GM12864 (cell line): ENCODE results near the gene SEMA5A.

Source experiments
- DNase-seq: peaks from one replicate; pipeline ENCODE4 v3.0.0-alpha.2; 2011; ENCODE audit warnings: low read depth
- H3K4me3 ChIP-seq: 2 replicates; pipeline ENCODE4 v1.5.1; 2011; ENCODE audit warnings: mild to moderate bottlenecking, low read depth, low read length, control low read depth
- TF ChIP-seq, protein P1 (sequence below): IDR thresholded peaks from 2 replicates; pipeline ENCODE4 v1.5.1; 2011; ENCODE audit warnings: low read depth, mild to moderate bottlenecking, moderate library complexity, low read length, control low read depth, inconsistent platforms; ENCODE audit errors: missing control alignments

SEMA5A gene

DNA sequence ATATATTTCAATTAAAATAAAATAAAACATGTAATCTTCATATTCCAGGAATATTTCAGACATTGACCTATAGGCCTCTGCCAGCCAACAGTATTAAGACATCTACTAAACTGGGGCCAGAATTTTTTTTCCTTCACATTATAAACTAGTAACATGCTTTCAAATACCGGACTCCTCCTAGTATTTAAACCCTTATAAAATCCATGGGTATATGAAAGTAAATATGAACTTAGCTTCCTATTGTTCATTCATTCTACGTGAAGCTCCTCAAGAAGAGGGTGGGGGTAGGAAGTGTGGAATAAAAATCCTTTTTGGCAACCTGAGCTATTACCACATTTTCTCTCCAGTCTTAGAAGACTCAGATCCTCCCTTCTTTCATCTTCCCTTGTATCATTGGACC, 16.4 kb downstream of the SEMA5A start:
- DNase-seq: no peak
- TF ChIP-seq, protein P1, sequence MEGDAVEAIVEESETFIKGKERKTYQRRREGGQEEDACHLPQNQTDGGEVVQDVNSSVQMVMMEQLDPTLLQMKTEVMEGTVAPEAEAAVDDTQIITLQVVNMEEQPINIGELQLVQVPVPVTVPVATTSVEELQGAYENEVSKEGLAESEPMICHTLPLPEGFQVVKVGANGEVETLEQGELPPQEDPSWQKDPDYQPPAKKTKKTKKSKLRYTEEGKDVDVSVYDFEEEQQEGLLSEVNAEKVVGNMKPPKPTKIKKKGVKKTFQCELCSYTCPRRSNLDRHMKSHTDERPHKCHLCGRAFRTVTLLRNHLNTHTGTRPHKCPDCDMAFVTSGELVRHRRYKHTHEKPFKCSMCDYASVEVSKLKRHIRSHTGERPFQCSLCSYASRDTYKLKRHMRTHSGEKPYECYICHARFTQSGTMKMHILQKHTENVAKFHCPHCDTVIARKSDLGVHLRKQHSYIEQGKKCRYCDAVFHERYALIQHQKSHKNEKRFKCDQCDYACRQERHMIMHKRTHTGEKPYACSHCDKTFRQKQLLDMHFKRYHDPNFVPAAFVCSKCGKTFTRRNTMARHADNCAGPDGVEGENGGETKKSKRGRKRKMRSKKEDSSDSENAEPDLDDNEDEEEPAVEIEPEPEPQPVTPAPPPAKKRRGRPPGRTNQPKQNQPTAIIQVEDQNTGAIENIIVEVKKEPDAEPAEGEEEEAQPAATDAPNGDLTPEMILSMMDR: no peak

DNA sequence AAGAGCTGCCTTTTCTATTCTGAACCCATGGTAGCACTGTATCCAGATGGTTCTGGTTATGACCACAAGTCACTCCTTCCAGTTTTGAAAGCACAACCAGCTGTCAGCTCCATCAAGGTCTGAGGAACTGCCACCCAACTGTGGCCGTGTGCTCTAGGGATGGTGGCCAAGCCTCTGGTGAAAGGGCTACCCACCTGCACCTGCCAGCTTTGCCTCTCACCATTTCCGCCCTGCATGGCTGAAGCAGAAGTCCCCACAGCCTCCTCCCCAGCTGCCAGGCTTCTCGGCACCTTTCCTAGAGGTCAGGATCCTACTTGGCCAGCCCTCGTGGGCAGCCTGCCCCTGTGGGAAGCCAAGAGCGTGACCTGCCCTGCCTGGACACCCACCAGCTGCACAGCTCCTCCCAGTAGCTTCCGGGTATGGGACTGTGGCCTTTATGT, 16.8 kb downstream of the SEMA5A start:
- TF ChIP-seq, protein P1: no peak
- H3K4me3 ChIP-seq: no peak overlapping the region
- DNase-seq: no peak

More for the DNA sequence above, 16.4 kb downstream of the SEMA5A start:
- H3K4me3 ChIP-seq: no peak overlapping the region

DNA sequence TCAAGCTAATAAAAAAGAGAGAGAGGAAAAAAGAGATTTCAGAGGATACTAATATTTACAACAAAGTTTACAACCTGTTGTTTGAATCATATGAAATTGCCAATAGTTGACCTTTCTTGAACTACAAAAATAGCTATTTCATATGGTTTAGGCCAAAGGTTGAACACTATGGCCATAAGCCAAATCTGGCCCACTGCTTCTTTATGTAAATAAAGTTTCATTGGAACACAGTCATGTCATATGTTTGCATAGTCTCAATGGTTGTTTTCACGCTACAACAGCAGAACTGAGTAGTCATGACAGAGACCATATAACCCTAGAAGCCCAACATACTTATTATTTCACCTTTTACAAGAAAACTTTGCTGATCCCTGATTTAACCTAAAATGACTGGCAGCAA, 20.9 kb downstream of the SEMA5A start:
- H3K4me3 ChIP-seq: no peak overlapping the region
- DNase-seq: no peak

DNA sequence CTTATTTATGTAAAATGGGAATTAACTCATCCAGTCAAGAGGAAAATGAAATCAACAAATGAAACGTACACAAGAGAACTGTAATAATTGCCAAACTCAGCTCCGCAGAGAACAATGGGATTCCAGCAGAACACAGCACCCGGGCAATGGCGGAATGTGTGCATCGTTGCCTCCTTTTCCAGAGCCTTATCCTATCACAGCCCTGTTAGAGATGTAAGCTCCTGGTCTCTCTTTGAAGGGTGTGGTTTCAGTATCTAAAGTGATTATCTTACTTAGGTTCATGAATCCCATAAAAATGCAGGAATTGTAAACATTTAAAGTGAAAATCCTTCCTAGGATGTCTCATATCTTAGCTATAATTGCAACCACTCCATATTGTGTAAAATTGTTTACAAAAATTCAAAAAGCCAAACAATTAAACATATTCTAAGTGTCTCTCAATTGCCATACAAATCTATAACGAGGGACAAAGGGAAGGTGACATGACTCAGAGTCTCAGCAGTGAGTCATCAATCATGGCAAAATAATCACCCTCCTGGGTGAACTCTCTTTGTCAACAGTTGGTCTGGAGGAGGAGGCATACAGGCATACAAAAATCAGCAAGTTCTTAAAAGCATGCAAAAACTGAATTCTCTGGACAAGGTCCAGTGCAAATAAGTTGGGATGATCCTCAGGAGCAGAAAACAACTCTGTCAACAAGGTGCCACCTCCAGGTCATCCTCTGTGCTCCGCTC, 22.6 kb downstream of the SEMA5A start:
- TF ChIP-seq, protein P1: no peak
- no peak for DNase-seq

More for the DNA sequence above, 20.9 kb downstream of the SEMA5A start:
- TF ChIP-seq, protein P1: no peak

DNA sequence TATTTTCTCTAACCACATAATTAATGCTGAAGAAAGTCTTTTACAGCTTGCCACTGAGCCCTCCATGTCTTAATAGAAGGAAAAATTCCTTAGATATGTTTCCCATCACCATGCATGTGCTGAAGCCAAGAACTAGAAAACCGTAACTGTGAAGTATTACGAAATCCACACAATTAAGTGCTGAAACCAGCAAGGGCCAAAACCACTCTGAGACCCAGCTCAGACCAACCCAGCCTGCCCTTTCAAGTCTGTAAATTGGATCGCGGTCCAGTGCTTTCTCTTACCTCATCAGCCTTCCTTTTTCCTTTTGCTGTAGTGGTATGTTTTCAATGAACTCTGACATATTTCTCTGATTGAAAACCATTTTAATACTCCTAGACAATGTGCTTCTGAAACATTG, 26.3 kb downstream of the SEMA5A start:
- TF ChIP-seq, protein P1: no peak
- no peak for DNase-seq
- no peak overlapping the region for H3K4me3 ChIP-seq

More for the DNA sequence above, 22.6 kb downstream of the SEMA5A start:
- H3K4me3 ChIP-seq: no peak overlapping the region

DNA sequence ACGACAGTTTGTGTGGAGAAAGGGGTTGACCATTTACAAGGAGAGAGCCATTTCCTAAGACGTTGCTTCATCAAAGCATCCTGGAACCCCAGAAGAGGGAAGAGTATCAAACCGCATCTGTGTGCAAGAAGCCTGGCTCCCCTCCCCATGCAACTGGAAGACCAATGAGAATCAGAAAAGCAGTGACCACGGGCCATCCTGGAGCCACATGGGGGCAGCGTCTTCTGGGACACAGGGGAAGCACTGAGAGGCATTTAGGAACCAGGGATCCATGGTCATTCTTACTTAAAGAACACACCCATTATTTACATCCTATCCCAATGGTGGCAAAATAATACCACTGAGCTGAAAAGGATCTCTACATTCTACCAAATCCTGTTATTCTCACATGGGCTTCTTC, 29.3 kb downstream of the SEMA5A start:
- TF ChIP-seq, protein P1: no peak
- no peak overlapping the region for H3K4me3 ChIP-seq
- no peak for DNase-seq

DNA sequence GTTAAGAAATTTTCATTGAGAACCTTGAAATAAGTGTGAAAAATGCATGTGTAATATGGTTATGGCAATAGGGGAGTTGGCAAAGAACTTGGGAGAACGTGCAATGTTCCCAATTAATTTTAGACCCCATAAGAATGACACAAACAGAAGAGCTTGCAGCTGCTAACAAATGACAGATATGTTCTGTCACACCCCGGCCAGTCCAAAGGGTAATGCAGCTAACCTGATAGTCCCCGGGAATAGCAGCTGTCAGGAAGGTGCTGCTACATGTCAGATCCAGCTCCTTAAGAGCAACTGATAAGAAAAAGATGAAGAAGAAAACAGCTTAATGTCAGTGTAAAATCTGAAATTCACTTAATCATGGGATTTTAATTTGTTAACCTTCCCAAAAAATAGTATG, 30.4 kb downstream of the SEMA5A start:
- TF ChIP-seq, protein P1: no peak

More for the DNA sequence above, 30.4 kb downstream of the SEMA5A start:
- no peak for DNase-seq
- H3K4me3 ChIP-seq: no peak overlapping the region
